Stromal cell of bone marrow (primary cell): ENCODE measurements around the gene CDKL5.

Experiments
- DNase-seq: peaks from one replicate; pipeline ENCODE4 v3.0.0-alpha.2; 2012; ENCODE audit warnings: low read depth

CDKL5 gene

DNA sequence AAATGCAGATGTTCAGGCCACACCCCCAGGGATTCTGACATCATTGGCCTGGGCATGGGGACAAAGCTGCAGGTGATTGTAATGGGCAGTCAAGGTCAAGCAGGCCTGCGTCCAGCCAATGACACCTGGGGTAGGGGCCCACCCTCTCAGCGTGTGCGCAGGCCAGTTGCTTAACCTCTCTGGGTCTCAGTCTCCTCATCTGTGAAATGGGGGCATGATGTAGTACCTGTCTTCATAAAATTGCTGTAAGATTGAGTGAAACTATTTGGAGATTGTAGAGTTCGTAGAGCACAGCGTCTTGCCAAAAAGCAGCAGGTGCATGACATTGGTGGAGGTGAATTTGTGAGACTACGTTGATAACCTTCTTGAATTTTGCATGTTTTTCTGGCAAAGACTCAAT lies 225.3 kb downstream of the CDKL5 start:
- DNase-seq: no peak

DNA sequence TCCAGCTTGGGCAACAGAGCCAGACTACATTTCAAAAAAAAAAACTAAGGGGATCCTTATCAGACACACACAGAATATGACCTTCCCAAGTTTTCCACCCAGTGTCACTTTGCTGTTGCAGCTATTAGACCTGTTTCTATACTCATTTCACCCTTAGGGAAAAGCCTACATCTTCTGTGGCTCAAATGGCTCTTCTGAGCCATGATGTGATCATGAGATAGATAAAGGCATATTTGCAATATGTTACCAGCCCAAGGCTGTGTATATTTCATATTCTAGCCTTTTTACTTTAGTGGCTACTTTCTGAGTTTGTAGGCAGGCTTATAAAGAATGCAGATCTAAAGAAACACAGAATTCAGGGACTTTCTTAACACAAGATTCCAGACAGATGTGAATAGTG lies 227.2 kb downstream of the CDKL5 start:
- no peak for DNase-seq

DNA sequence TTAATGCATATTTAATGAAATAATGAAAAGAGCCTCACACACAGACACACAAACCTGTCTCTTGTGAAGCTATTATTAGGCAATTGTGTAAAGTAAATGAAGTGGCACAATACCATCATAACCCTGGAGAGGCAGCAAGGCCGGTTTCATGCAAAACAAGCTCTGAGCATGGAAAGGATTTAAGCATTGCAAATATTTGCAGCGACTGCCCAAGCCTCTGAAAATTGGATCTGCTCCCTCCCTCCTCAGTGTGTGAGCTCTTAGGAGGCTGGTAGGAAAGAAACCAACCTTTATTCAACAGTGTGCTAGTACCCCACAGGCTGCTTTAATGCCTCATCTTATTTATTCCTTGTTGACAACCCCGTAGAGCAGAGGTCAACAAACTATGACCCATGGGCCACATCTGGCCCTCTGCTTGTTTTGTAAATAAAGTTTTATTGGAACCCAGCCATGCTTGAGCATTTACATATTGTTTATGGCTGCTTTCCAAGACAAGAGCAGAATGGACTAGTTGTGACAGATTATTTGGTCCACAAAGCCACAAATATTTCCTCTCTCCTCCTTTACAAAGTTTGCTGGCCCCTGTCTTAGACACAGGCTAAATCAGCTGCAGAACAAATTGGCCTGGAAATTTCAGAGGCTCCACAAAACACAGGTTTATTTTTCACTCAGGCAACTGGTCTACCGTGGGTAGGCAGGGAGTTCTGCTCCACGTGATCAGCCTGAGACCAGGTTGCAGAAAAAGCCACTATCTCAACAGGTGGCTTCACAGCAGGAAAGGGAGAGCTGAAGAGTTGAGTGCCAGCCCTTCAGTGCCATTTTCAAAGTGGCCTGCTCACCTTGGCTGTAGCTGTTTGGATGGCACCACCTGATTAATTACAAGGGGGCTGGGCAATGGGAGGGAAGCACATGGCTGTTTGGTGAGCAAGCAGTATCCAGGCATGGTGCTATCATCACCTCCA lies 229.7 kb downstream of the CDKL5 start:
- DNase-seq: no peak

DNA sequence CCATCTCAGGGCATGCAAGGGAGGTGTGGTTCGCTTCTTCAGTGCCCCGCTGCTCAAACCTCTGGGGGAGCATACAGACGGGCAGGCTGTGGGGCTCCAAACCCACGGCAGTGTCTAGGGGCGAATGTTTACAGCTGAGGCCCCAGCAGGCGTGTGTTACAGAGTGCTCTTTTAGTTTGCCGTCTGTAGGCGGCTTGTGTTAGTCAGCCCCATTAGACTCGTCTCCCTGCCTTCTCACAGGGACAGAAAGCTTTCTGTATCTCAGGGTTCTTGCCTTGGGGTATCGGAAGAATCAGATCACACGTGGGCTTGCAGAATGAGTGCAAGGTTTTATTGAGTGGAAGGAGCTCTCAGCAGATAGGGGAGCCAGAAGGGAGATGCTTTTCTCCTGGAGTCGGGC lies 235.9 kb downstream of the CDKL5 start:
- DNase-seq: no peak

DNA sequence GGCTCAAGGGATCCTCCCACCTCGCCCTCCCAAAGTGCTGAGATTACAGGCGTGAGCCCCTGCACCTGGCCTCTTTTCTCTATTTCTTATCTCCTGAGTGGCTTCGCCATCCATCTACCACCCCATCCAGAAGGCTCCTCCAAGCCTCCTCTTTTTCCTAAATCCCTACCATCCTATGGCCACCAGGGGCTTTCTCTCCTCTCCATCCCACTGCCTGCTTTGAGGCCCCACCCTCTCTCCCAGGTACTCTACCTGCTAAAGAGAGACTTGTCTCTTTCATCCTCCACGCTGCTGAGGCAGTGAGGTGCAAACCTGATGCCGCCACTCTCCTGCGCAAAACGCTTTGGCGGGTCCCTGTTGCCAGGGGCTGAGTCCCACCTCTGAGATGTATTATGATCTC lies 239.5 kb downstream of the CDKL5 start:
- no peak for DNase-seq

DNA sequence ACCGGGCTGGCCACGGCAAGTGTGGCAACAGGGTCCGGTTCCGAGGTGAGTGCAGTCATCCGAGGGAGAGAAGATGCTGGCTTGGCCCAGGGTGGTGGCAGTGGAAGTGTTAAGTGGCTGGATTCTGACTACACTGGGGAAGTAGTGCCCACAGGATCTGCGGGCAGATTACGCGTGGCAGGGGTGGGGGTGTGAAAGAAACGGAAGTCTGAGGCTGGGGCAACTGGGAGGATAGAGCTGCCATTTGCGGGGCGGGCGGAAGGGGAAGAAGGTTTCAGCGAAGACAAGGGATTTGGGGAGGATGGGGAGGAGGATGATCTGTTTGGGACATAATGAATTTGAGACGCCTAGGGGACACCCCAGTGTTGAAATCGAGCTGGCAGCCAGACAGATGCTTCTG lies 241.2 kb downstream of the CDKL5 start:
- no peak for DNase-seq

DNA sequence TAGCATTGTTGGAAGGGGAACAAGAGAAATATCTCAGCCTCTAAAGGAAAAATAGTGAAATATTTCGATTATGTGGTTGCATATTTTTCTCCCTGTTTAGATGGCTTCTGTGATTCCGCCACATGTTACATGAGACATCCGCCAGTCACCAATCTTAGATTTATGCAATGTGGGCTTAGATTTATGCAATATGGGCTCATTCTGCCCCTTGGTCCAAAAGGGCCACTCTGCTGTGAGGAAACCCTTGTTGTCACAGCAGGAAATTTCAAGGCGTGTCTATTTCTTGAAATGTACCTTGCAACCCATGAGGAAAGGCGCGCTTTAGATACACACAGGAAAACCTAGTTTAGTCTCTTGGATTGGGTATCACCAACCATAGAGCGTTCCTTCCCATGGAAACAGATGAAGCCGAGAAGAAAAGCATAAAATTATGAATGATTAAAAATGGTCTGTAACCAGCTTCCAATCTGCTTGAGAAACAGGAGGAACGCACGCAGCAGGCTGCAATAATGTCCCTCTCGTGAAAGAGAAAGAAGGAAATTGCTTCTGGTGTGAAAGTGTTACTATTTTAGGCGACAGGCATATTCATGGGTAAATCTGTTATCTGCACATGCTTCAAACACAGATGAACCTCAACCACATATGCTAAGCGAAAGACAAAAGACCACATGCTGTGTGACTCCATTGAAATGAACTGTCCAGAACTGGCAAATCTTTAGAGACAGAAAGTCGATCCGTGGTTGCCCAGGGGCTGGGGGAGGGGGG lies 242.8 kb downstream of the CDKL5 start:
- DNase-seq: no peak

DNA sequence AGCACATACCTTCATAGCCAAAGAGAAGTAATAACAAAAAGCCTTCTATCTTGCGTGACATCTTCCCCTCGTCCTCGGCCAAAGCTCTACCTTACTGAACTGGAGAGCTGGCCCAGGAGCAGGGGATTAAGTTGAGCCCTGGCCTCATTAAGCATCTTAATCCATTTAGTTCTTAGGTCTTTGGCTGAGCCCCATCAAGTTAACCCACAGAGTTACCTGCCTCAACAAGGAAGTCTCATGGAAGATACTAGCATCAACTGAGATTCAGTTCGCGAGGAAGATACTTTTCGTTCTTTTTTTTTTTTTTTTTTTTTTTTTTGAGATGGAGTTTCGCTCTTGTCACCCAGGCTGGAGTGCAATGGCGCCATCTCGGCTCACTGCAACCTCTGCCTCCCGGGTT lies 246.6 kb downstream of the CDKL5 start, which contains the start of gene RS1:
RS1 (minus strand) TSS at position 101 of the 400 bp plus-strand sequence; CDS start at position 61, 40 bp downstream.
- DNase-seq: no peak

DNA sequence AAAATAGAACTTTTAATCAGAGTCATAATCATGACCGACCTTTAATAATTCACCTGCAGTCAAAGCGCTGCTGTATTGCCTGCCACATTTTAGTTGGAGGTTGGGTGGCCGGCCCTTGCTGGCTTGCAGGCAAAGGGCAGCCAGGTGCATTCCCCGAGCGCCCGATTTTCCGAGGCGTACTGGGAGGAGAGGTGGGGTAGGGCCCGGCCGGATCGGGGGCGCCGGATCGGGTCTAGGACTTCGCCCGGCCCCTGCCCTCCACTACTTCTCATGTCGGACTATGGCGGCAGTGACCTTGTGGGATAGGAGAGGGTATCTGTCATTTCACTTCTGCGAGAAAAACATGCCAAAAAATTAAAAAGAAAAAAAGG lies 249.0 kb downstream of the CDKL5 start:
- no peak for DNase-seq

DNA sequence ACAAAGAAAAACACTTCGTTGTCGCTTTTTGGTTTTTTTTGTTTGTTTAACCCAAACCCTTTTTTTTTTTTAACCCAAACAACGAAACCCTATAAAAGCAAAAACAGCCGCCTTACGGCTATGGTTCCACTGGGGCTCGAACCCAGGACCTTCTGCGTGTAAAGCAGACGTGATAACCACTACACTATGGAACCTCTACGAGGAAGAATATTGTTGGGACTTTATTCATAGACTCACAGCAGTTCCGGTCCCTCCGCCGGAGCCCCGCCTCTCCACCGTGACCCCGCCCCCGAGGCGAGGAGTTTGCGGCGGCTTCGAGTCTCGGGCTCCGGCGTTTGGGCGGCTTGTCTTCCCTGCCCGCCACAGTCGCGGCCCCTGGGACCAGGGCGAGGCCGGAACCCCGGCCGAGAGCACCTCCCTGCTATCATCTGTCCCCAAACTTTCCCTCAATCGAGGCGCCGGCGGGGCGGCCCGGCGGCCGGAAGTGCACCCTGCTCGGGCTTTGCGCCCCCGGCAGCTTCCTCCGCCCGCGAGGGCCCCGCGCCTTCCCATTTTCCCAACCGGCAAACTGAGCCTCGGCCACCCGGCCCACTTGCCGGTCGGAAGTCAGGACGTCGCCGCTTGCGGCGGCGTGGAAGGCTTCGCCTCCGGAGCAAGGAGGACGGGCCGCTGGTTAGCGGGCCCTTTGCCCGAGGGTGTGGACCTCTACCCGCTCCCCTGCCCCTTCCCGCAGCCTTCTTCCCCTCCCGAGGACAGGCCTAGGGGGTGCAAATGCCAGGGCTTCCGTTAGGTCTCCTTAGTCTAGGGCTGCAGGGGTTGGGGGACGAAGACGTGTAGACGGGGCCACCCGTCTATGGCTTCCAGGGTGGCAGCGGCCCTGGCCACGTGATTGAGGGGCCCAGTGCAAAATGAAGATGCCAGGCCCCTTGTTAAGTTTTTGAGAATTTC lies 249.7 kb downstream of the CDKL5 start:
- peak; percentile 24 for DNase-seq

DNA sequence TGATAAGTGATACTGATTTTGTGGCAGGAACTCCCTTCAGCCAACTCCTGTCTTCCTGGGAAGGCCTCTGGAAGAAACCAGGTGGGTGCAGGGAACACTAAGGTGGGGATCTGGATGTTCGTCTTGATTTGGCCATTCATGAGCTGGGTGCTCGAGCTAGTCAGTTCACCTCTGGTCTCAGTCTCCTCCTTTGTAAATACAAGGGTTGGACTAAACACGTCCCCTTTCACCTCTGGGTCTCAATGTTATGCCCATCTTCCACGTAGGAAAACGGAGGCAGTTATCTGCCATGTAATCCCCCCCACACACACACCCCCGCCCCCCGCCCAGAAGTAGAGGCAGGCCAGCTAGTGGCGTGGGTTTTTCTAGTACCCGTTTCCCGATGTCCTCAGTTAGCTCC lies 250.6 kb downstream of the CDKL5 start:
- no peak for DNase-seq

DNA sequence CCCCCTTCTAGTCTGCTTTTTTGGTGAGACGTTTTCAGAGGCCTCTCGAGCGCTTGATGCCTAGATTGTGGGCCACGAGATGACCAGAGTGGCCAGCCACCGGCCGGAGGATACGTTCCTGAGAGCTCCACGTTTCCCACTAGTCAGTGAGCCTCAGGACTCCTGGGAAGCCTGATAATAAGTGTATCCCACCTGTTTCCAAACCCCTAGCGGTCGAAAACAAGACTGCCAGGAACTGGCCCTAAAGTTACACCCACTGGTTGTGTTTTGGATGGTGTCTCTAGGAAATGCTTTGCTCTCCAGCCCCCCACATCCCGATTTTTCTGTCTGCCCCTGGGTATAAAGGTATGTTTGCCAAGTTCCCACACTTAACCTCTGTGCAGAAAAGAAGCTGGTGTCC lies 251.1 kb downstream of the CDKL5 start:
- DNase-seq: no peak

DNA sequence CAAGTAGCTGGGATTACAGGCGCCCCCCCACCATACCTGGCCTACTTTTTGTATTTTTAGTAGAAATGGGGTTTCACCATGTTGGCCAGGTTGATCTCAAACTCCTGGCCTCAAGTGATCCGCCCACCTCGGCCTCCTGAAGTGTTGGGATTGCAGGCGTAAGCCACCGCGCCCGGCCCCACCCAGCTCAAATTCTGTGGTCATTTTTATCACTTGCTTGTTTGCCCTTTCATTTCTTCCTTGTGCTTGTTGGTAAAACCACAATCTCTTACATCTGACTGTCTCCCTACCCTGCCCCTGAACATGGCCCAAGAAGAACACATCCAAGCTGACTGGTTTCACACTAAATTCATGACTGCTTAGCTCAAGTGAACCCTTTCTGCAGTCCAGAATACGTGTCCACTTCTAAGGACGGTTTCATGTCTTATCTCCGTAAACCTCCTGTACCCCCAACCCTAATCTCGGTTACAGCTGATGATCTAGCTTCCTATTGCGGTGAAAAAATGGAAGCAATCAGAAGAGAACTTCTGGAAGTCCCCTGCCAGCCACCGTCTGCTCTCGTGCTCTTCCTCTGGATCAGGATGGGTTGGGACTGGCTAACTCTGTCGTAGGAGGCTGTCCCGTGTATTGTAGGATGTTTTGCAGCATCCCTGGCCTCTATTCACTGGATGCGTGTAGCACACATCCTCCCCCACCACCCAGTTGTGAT lies 251.9 kb downstream of the CDKL5 start:
- no peak for DNase-seq

DNA sequence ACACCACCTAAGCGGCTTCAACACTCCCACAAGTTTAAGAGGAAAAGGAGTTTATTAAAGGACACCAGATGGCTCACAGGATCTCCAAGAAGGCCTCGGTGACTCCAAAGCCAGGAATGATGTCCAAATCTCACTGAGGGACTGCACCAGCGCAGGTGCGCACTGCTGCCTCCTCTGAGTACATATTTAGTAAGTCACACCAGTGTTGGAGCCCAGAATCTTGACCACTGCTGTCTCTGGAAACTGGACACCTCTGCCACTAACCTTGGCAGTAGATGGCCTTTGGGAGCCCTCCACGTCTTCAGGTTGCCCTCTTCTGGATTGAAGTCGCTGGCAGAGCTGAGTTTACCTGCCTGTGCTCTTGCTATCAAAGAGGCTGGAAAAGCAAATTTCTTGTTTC lies 256.6 kb downstream of the CDKL5 start:
- no peak for DNase-seq

DNA sequence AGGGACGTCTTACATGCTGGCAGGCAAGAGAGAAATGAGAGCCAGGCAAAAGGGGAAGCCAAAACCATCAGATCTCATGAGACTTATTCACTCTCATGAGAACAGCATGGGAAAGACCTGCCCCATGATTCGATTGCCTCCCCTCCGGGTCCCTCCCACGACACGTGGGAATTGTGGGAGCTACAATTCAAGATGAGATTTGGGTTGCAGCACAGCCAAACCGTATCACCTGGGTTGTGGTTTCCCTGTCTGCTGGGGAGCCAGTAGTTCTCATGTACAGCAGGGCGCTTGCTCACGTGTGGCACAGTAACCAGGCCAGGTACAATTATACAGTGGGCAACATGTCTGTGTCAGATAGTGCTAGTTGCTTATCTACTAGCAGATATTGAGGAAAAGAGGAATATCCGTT lies 257.6 kb downstream of the CDKL5 start:
- DNase-seq: no peak

DNA sequence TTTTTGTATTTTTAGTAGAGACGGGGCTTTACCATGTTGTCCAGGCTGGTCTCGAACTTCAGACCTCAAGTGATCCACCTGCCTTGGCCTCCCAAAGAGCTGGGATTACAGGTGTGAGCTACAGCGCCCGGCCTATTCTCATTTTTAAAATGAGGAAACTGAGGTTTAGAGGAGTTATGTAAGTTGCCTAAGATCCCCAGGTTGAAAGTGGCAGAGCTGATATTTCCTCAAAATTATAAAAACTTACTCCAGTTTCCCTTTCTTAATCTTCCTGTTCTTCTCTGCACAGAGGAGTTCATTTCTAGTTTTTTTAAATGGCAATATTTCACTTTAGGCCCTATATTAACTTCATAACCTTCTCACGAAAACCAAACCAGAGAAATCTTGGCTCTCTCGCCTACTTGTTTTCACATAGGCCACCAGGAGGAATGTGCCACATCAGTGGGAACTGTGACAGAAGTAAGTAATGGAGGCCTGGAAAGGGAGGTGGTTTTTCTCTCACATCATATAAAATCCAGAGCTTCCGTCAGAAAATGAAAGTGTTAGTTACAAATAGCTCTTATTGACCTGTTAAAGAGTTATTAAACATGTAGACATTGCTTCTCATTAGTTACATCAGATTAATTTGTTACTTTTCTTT lies 262.6 kb downstream of the CDKL5 start:
- DNase-seq: no peak

DNA sequence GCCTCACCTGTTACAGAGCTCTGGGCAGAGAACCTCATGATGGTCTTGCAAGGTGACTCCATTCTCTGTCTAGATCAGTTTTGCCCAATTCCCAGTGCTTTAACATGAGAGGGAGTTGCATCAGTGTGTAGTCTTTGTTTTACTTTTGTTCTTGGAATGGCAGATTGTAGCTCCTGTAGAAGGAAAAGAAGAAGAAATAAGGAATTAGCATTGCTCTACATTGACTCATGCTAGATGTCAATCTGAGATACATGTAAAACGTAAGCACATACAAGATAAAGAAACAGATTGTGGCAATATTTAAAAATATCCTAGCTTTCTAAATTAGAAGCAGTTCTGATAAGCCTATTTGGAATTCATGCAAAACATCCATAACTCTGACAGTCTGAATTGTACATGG lies 266.0 kb downstream of the CDKL5 start:
- no peak for DNase-seq

DNA sequence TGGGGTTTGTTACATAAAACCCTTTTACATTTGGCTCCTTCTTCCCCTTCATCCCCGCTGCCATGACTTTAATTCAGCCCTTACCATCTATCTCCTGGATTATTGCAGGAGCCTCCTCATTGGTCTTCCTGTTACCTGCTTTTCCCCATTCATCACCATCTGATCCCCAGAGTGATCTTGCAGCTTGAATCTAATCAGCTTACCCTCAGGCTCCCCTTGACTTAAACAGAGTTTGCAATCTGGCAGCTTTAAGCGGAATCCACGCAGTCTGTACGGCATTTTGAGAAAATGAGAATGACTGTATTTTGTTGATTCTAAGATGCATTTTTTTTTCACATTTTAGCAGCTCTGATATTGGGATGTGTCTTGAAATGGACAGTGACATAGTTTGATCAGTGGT lies 267.1 kb downstream of the CDKL5 start:
- DNase-seq: no peak

DNA sequence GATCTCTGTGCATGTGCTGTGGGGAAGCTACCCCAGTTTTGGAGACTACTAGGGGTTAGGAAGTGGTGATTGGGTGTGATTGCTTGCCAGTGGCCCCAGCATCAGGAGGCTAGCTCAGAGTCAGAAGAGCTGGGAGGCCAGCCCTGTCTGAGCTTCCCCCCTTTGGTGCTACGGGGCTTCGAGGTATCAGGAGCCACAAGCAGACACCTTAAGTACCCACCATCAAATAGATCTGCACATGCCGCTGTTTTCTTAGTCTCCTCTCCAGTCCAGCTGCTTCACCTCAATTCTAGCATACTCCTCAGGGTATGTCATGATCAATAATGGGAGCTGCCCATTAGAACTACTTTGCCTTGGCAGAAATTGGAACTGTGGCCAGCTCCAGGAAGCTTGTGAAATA lies 271.2 kb downstream of the CDKL5 start:
- DNase-seq: no peak

DNA sequence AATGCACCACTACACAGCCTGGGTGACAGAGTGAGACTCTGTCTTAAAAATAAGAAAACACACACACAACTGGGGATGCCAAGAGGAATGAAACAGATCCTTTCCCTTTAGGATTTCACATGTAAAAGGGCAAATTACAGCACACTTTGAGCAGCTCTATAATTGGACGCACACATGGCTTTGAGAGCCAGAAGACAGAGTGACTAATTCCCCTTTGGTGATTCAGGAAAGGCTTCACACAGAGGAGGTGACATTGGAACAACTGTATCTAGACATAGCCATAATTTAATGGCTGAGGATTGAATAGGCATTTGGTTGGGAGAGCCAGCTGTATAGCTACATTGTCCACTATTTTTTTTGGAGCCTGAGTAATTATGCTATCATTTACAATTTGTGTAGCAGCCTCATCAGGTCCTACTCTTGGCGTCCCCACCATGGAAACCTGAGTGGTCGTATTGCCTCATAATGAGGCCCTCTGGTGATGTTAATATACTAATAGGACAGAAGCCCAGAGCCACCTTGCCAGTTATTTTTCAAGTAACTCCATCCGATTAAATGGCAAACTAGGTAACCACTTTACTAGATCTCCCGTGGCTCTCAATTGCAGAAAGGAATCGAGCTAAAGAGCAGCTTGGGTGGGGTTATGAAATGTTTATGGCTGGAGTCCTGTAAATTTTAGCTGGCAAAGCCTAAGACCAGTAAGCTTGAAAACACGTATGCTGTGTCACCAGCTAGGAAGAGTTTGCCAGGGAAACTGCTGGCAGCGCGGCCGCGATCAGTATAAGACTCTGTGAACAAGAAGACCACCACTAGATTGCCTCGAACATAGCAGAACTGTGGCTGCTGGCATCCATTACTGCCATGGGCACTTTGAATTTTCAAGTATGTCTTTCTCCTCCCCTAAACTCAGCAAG lies 273.6 kb downstream of the CDKL5 start:
- DNase-seq: no peak
